ENCODE measurements around the gene TMEM50B. TPM values are rescaled to one million over a fixed set of nuclear protein-coding genes. Genes with fewer than 3 reads are reported as not detected.

The TMEM50B gene
- total and polyA plus RNA-seq, 3 donors from 2014 or later: 57.8 to 115 (median 70.6) TPM

- 43 to 50% methylated on average over 2 of the region's 2 CpGs for WGBS, 2 donors
- TF ChIP-seq, protein P1, sequence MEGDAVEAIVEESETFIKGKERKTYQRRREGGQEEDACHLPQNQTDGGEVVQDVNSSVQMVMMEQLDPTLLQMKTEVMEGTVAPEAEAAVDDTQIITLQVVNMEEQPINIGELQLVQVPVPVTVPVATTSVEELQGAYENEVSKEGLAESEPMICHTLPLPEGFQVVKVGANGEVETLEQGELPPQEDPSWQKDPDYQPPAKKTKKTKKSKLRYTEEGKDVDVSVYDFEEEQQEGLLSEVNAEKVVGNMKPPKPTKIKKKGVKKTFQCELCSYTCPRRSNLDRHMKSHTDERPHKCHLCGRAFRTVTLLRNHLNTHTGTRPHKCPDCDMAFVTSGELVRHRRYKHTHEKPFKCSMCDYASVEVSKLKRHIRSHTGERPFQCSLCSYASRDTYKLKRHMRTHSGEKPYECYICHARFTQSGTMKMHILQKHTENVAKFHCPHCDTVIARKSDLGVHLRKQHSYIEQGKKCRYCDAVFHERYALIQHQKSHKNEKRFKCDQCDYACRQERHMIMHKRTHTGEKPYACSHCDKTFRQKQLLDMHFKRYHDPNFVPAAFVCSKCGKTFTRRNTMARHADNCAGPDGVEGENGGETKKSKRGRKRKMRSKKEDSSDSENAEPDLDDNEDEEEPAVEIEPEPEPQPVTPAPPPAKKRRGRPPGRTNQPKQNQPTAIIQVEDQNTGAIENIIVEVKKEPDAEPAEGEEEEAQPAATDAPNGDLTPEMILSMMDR (IDR thresholded peaks at IDR 0.05): no peak
- no peak for TF ChIP-seq POLR2A (IDR thresholded peaks at IDR 0.05)
- Histone ChIP-seq H3K4me1 (peaks cover 4% of the 10 kb centered on the region), H3K9me3 (no peaks in the 10 kb centered on the region), H3K36me3 (ENCODE audit: low read depth, missing control alignments) (no peaks in the 10 kb centered on the region), H3K27ac (no peak overlapping the region), H3K27me3 (no peaks in the 10 kb centered on the region), H3K4me3 (no peak overlapping the region)
- DNase-seq: no peak
- intact Hi-C loops (cut with DNase I; ENCODE audit: low total_unique reads): loop anchor here (5.0 kb wide), 1 partner anchor 242 kb away; no protein-coding TSS in a partner anchor
Measured at GRCh38 chr21:33444499-33444898, 35.3 kb downstream of the TMEM50B start.

DNA sequence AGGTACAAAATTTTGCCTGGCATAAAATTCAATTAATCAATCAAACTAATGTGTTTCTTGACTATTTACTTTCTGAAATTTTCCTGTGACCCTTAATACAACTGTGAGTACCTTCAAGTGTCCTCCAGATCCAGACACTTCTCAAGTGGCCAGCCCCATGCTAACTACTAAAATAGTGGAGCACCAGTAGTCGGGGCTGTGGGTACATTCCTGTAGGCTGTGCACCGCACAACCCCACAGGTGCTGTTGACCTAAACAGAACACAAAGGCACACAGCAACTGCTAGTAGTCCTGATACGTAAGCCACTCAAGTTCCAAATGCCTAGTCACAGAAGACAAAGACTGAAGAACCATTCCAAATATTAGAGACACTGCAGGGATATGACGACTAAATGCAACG is 36.6 kb downstream of the TMEM50B start:
- H3K27ac ChIP-seq: no peak overlapping the region
- H3K9me3 ChIP-seq: no peaks in the 10 kb centered on the region
- H3K27me3 ChIP-seq: no peaks in the 10 kb centered on the region
- no peak for TF ChIP-seq POLR2A (IDR thresholded peaks at IDR 0.05)
- TF ChIP-seq, protein P1 (IDR thresholded peaks at IDR 0.05): no peak
- WGBS, 2 donors: 81 to 86% methylated on average over 5 of the region's 5 CpGs
- peaks cover 4% of the 10 kb centered on the region for H3K4me1 ChIP-seq
- intact Hi-C loops (cut with DNase I; ENCODE audit: low total_unique reads): loop anchor here (5.0 kb wide), 1 partner anchor 241 kb away; no protein-coding TSS in a partner anchor
- no peak for DNase-seq
- no peaks in the 10 kb centered on the region for H3K36me3 ChIP-seq (ENCODE audit: low read depth, missing control alignments)
- H3K4me3 ChIP-seq: no peak overlapping the region

DNA sequence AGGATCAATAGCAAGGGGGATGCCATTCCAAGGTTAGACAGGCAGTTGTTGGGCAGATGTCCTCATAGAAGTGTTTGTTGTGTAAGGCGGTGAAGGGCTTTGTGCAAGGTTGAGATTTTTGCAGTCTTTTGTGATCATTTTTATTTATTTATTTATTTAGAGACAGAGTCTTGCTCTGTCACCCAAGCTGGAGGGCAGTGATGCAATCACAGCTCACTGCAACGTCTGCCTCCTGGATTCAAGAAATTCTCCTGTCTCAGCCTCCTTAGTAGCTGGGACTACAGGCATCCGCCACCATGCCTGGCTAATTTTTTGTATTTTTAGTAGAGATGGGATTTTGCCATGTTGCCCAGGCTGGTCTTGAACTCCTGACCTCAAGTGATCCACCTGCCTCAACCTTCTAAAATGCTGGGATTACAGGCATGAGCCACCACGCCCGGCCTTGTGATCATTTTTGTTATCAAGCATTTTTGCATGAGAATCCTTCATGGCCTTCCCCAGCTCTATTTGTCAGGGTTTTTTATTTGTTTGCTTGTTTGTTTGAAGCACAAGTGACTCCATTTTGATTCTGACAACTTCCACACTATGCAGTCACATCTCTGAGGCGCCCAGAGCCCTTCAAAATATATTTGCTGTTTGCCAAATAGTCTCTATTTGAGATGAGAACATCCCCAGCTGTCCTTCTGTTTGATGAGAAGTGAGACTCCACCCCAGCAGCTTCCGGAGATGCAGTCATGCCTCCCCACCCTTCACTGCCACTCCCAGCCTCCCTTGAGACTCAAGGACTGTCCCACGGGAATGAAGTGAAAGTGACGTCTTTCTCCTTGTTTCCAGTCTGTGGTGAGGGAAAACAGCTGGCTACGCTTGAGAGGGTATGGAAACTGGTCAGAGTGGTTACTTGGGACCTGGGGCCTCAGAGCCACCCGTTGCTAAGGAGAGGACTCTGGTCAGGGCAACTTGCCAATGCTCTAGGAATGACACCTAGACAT is 38.0 kb downstream of the TMEM50B start:
- Histone ChIP-seq H3K36me3 (ENCODE audit: low read depth, missing control alignments) (no peaks in the 10 kb centered on the region), H3K9me3 (no peaks in the 10 kb centered on the region), H3K27ac (no peak overlapping the region), H3K4me1 (peaks cover 4% of the 10 kb centered on the region), H3K27me3 (no peaks in the 10 kb centered on the region), H3K4me3 (no peak overlapping the region)
- intact Hi-C loops (cut with DNase I; ENCODE audit: low total_unique reads): loop anchor here (5.0 kb wide), 1 partner anchor 239 kb away; no protein-coding TSS in a partner anchor
- WGBS, 2 donors: 75 to 92% methylated on average over 11 of the region's 11 CpGs
- DNase-seq: no peak
- TF ChIP-seq, protein P1 (IDR thresholded peaks at IDR 0.05): no peak
- no peak for TF ChIP-seq POLR2A (IDR thresholded peaks at IDR 0.05)

- WGBS, 2 donors: 73 to 91% methylated on average over 6 of the region's 6 CpGs
- intact Hi-C loops (cut with DNase I; ENCODE audit: low total_unique reads): no loop called here
- Histone ChIP-seq H3K27ac (no peak overlapping the region), H3K27me3 (no peaks in the 10 kb centered on the region), H3K36me3 (ENCODE audit: low read depth, missing control alignments) (no peaks in the 10 kb centered on the region), H3K4me1 (no peaks in the 10 kb centered on the region), H3K4me3 (no peak overlapping the region), H3K9me3 (no peaks in the 10 kb centered on the region)
- DNase-seq: no peak
- TF ChIP-seq, protein P1 (IDR thresholded peaks at IDR 0.05): no peak
- no peak for TF ChIP-seq POLR2A (IDR thresholded peaks at IDR 0.05)
Measured at GRCh38 chr21:33437140-33437539, 42.6 kb downstream of the TMEM50B start.

All from testis (tissue), 3 donors.